HG03378 (cell line): Measurements from ENCODE around the gene POU2F1.
"Not testable (repeated sequence)": the region's sequence is repeated elsewhere in the genome, so short reads cannot be mapped to it uniquely, and the experiment has no call there.

Source experiments
- ATAC-seq: cut with Tn5 transposase; IDR thresholded peaks from one replicate; pipeline ENCODE4 v1.9.1; 2021; ENCODE audit warnings: mild to moderate bottlenecking, moderate library complexity; ENCODE audit not compliant: unreplicated experiment

Gene POU2F1

GRCh38 chr1:167230437-167230836 is 9.8 kb downstream of the POU2F1 start:
- no peak for ATAC-seq

GRCh38 chr1:167231873-167232450 is 11.3 kb downstream of the POU2F1 start:
- ATAC-seq = no peak

GRCh38 chr1:167232801-167233200 is 12.1 kb downstream of the POU2F1 start:
- no peak for ATAC-seq

GRCh38 chr1:167233373-167233772 is 12.7 kb downstream of the POU2F1 start:
- ATAC-seq = no peak

- ATAC-seq = no peak
These were observed 16.3 kb downstream of the POU2F1 start for GRCh38 chr1:167237000-167237399.

- no peak for ATAC-seq
These were observed 18.0 kb downstream of the POU2F1 start for GRCh38 chr1:167238713-167239112.

GRCh38 chr1:167239257-167239656 is 18.6 kb downstream of the POU2F1 start:
- ATAC-seq = no peak

- no peak for ATAC-seq
These were observed 23.6 kb downstream of the POU2F1 start for GRCh38 chr1:167244244-167244643.

GRCh38 chr1:167245168-167245567 is 24.5 kb downstream of the POU2F1 start:
- not testable (repeated sequence) for ATAC-seq

GRCh38 chr1:167246971-167247370 is 26.3 kb downstream of the POU2F1 start:
- ATAC-seq = no peak

GRCh38 chr1:167247754-167248153 is 27.1 kb downstream of the POU2F1 start:
- no peak for ATAC-seq

- no peak for ATAC-seq
These were observed 28.3 kb downstream of the POU2F1 start for GRCh38 chr1:167248707-167249642.

- peak; percentile 63 for ATAC-seq
These were observed 29.0 kb downstream of the POU2F1 start for GRCh38 chr1:167249702-167250101.

- ATAC-seq = no peak
These were observed 29.8 kb downstream of the POU2F1 start for GRCh38 chr1:167250482-167250881.

- no peak for ATAC-seq
These were observed 30.8 kb downstream of the POU2F1 start for GRCh38 chr1:167251472-167251871.

- no peak for ATAC-seq
These were observed 32.3 kb downstream of the POU2F1 start for GRCh38 chr1:167252986-167253385.

- no peak for ATAC-seq
These were observed 38.2 kb downstream of the POU2F1 start for GRCh38 chr1:167258858-167259257.

GRCh38 chr1:167262836-167263235 is 42.1 kb downstream of the POU2F1 start:
- no peak for ATAC-seq

GRCh38 chr1:167263344-167263743 is 42.7 kb downstream of the POU2F1 start:
- no peak for ATAC-seq

- no peak for ATAC-seq
These were observed 43.3 kb downstream of the POU2F1 start for GRCh38 chr1:167263819-167264464.

- no peak for ATAC-seq
These were observed 46.3 kb downstream of the POU2F1 start for GRCh38 chr1:167266965-167267364.

GRCh38 chr1:167268347-167268787 is 47.7 kb downstream of the POU2F1 start:
- no peak for ATAC-seq
